Ammon's horn (tissue), 1 donor: ENCODE measurements around the gene BPIFB3.
"Not testable (repeated sequence)": the region's sequence is repeated elsewhere in the genome, so short reads cannot be mapped to it uniquely, and the experiment has no call there.

Experiments
- DNase-seq: peaks from one replicate; pipeline ENCODE4 v3.0.0-alpha.2; 2016; ENCODE audit warnings: low spot score

BPIFB3 gene

DNA sequence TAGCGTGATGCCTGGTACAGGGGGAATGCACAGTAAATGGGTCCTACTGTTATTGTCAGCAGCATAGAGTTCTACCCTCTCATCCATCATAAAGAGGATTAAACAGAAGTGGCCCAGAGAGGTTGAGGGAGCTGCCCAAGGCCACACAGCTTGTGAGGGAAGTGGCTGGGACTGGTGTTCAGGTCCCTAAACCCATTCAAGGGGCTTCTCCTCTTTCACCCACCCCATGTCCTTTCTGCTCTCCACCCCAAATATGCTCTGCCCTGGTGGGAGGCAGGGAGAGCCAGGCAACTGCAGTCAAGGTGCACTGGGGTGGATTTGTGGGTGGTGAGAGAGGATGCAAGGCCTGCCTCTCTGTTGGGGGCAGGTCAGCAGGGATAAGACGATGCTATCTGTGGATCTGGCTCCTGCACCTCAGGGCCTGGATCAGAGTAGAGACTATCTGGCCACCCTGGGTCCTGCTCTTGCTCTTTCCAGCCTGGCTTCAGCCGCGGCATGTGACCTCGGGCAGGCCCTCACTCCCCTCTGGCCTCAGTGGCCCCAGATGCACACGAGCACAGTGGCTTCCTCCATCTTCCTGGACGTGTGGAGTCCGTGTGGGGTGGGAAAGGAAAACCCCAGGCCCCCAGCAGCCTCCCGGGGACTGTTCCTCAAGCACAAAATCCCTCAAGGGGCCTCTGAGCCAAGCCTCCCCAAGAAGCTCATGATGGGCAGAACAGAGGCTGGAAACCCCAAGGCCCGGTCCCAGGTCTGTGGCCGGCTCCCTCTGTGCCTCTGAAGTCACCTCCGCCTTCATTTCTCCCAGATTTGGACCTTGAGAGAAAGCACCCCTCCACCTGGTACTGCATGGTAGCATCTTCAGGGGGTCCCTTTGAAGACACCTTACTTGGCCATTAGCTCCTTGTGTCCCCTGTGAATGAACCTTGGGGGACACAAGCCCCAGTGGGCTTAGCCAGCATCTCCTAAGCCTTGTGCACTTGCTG lies 25.6 kb upstream of the BPIFB3 start:
- DNase-seq: no peak

GRCh38 chr20:33028875-33029274 lies 24.8 kb upstream of the BPIFB3 start:
- no peak for DNase-seq

GRCh38 chr20:33030076-33030475 lies 23.6 kb upstream of the BPIFB3 start:
- no peak for DNase-seq

DNA sequence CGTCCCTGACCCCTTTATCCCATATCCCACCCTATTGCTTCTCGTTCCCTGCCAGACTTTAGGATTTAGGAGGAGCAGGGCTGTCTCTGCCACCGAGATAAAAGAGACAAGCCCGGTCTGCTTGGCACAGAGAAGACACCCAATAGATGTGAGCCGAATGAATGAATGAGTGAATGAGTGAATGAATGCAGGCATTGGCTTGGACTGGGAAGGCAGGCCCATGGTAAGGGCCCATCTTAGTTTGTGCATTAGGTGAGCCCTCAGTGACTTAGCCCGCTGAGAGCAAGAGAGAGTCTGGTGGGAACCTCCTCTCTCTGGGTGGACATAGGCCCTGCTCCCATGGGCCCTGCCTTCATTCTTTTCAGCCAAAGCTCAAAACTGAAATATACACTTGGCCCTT lies 23.1 kb upstream of the BPIFB3 start:
- no peak for DNase-seq

DNA sequence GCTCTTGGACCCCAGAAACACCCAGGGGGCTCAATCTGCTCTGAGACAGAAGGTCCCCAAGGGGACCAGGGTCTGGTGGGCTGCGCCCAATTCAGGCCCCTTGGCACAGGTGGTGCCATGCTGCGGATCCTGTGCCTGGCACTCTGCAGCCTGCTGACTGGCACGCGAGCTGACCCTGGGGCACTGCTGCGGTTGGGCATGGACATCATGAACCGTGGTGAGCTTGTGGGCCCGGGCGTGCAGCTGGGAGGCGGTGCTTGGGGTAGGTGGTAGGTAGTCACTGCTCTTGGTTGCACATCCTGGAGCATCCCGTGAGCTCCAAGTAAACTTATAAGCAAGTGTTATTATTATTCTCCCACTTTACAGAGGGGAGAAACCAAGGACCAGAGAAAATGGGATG lies 22.2 kb upstream of the BPIFB3 start, which contains the start of gene BPIFB6:
BPIFB6 (plus strand) TSS at position 118 of the 400 bp plus-strand sequence; CDS start at position 118, 0 bp downstream.
- DNase-seq: no peak

DNA sequence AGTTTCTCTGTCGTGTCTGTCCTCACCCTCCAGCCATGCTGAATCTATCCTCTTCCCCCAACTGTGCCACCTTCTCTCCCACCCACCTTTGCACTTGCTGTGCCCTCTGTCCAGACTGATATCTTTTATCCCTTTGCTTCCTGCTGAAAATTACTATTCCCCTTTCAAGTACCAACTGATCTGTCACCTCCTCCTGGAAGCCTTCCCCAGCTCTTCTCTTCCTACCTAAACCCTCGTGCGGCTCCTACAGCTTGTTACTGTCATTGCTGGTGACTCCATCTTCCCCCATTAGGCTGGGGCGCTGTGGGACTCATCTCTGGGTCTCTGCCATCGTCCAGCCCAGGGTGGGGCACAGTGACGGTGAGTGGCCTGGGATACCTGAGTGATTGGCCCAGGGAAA lies 21.1 kb upstream of the BPIFB3 start:
- no peak for DNase-seq

GRCh38 chr20:33033381-33033780 lies 20.3 kb upstream of the BPIFB3 start:
- no peak for DNase-seq

GRCh38 chr20:33034115-33034514 lies 19.6 kb upstream of the BPIFB3 start:
- DNase-seq: no peak

- no peak for DNase-seq
Measured at GRCh38 chr20:33034901-33035492, 18.7 kb upstream of the BPIFB3 start.

DNA sequence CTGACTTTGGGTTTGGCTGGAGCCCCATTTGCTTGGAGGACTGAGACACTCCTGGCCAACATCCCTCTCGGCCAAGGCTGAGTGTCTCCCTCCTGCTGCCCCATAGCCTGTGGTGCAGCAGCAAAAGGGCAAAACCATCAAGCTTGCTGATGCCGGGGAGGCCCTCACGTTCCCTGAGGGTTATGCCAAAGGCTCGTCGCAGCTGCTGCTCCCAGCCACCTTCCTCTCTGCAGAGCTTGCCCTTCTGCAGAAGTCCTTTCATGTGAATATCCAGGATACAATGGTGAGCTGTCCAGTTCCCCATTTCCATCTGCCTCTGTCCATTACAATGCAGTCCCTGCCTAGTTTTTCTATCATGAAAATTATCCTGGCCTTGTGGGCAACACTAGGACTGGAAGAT lies 16.2 kb upstream of the BPIFB3 start:
- DNase-seq: no peak

DNA sequence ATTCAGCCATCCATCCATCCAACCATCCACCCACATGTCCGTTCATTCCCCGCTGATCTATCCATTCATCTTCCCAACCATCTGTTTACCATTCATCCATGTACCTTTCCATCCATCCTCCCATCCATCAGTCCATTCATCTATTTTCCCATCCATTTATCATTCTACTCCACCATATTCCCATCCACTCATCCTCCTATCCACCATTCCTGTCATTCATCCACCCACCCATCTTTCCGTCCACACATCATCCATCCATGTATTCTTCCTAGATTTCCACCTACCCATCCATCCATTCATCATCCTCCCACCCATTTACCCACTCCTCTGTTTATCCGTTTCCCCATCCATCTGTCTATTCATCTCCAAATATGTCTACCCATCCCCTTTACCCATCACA lies 15.5 kb upstream of the BPIFB3 start:
- no peak for DNase-seq

- DNase-seq: no peak
Measured at GRCh38 chr20:33042430-33042829, 11.3 kb upstream of the BPIFB3 start.

GRCh38 chr20:33042983-33043730 lies 10.5 kb upstream of the BPIFB3 start:
- DNase-seq: no peak

DNA sequence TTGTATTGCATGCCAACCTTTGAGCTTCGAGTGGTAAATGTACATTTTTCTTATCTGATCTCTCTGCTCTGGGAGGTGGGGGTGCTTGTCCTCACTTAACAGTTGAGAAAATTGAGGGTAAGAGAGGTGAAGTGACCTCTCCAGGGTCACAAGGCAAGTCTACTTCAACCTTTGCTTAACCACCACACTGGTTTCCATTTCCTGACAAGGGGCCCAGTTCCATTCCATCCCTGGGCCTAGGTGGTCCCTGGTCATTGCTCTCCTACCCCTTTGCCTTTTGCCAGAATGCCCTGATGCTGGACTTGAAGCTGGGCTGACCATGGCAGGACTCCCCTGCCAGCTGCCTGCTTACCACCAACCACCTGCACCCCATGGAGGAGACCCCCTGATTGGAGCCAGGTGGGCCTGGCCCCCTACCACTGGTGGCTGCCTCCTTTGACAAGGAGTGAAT lies 9.9 kb upstream of the BPIFB3 start:
- no peak for DNase-seq

DNA sequence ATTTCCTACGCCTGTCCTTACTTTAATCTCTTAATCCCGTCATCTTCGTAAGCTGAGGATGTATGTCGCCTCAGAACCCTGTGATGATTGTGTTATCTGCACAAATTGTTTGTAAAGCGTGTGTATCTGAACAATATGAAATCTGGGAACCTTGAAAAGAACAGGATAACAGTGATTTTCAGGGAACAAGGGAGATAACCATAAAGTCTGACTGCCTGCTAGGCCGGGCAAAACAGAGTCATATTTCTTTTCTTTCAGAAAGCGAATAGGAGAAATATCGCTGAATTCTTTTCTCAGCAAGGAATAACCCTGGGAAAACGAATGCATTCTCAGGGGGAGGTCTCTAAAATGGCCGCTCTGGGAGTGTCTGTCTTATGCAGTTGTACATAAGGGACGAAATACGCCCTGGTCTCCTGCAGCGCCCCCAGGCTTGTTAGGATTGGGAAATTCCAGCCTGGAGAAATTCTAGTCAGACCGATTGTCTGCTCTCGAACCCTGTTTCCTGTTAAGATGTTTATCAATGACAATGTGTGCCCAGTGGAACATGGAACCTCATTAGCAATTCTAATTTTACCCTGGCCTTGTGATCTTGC lies 8.5 kb upstream of the BPIFB3 start:
- not testable (repeated sequence) for DNase-seq

- no peak for DNase-seq
Measured at GRCh38 chr20:33046412-33046811, 7.3 kb upstream of the BPIFB3 start.

DNA sequence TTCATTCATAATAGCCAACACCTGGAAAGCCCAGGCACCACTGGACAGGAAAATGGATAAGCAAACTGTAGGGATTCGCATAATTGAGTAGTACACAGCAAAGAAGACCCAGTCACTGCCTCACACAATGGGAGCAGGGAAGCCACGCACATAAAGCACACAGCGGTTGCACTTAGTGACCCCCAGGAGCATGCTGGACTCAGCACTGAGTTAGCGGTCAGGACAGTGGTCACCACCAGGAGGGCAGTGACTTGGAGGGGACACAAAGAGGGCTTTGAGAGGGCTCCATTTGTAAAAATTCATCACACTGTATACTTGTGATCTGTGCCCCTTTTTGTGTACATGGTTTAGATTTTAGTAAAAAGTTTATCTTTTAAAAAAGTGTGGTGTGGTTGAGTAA lies 2.4 kb upstream of the BPIFB3 start:
- DNase-seq: no peak

- no peak for DNase-seq
Measured at GRCh38 chr20:33054381-33054780, 678 bp downstream of the BPIFB3 start.

- no peak for DNase-seq
Measured at GRCh38 chr20:33054791-33055190, 1.1 kb downstream of the BPIFB3 start.

- no peak for DNase-seq
Measured at GRCh38 chr20:33059136-33059535, 5.4 kb downstream of the BPIFB3 start.

- DNase-seq: no peak
Measured at GRCh38 chr20:33059741-33060390, 6.2 kb downstream of the BPIFB3 start.

GRCh38 chr20:33061658-33062028 lies 7.9 kb downstream of the BPIFB3 start:
- no peak for DNase-seq
